K562 (cell line): ENCODE measurements around the gene CKM. TPM values are rescaled to one million over a fixed set of nuclear protein-coding genes. Genes with fewer than 3 reads are reported as not detected.

ENCODE experiments used
- ATF7 ChIP-seq: fragments of 450-650 bp; IDR thresholded peaks from 2 replicates; pipeline ENCODE4 v1.7.1; 2014; ENCODE audit warnings: mild to moderate bottlenecking, moderate library complexity
- FOXK2 ChIP-seq, 2 experiments: fragments of 450-650 bp; IDR thresholded peaks in 1 of 2; conservative IDR thresholded peaks in 1 of 2; 2 replicates each; pipeline ENCODE4 v1.6.1; 2016; ENCODE audit warnings: low read depth in 2 of 2, mild to moderate bottlenecking in 1 of 2
- GATA2 ChIP-seq: sonication (generic); formaldehyde crosslinking; IDR thresholded peaks from 2 replicates; pipeline ENCODE4 v1.4.0; 2020; ENCODE audit warnings: mild to moderate bottlenecking, missing genetic modification reagents
- NFE2L1 ChIP-seq: fragments of 450-650 bp; IDR thresholded peaks from 2 replicates; pipeline ENCODE4 v1.6.1; 2016; ENCODE audit warnings: missing genetic modification characterization, low read depth, mild to moderate bottlenecking, missing compliant biosample characterization, moderate library complexity, borderline replicate concordance
- ZFX ChIP-seq: sonication (generic); formaldehyde crosslinking; IDR thresholded peaks from 2 replicates; pipeline ENCODE4 v1.8.0; 2022; ENCODE audit warnings: mild to moderate bottlenecking, missing genetic modification reagents, moderate library complexity
- polyA plus RNA-seq, 8 experiments: library from polyadenylated mRNA; depleted of rRNA in 4 of 8; stranded (reverse) in 5 of 8; unstranded in 3 of 8; fragments of >200 nt; fragmentation: Nextera tagmentation in 2 of 8; fragmentation: Illumina TruSeq in 1 of 8; extraction: Ambion mirVana in 2 of 8; extraction: Trizol in 1 of 8; gene quantifications; 2 replicates each; pipeline versions ENCODE4 v1.2.1 to v1.2.3, GENCODE V29; 2011 to 2014; ENCODE audit warnings: inconsistent platforms in 1 of 8, missing spikeins in 1 of 8
- total RNA-seq, 7 experiments: library from RNA; depleted of rRNA in 6 of 7; stranded (reverse); fragments of >200 nt in 6 of 7; fragmentation: Illumina TruSeq in 2 of 7; extraction: Trizol in 2 of 7; gene quantifications; 2 replicates each; pipeline versions ENCODE4 v1.2.1 to v1.2.3, GENCODE V29; 2011 to 2021; ENCODE audit warnings: low replicate concordance in 1 of 7
- TF ChIP-seq, protein P1 (sequence below): fragments of 450-650 bp; IDR thresholded peaks from 2 replicates; pipeline ENCODE4 v1.6.1; 2016; ENCODE audit warnings: low read depth
- TF ChIP-seq, protein P2 (sequence below): fragments of 250-450 bp; sonication (Bioruptor Pico); IDR thresholded peaks from 2 replicates; pipeline ENCODE4 v1.8.0; 2022; ENCODE audit warnings: inconsistent platforms
- TF ChIP-seq, protein P3 (sequence below): fragments of 150-350 bp; conservative IDR thresholded peaks from 2 replicates; pipeline ENCODE4 v1.6.1; 2014; ENCODE audit warnings: low read length

CKM gene
- total and polyA plus RNA-seq, 9 of the 15 experiments (the other 6 are each of a cell fraction or from before 2014, with no cell fraction given): 0.06 to 0.17 (median 0.09) TPM; not detected in 4

DNA sequence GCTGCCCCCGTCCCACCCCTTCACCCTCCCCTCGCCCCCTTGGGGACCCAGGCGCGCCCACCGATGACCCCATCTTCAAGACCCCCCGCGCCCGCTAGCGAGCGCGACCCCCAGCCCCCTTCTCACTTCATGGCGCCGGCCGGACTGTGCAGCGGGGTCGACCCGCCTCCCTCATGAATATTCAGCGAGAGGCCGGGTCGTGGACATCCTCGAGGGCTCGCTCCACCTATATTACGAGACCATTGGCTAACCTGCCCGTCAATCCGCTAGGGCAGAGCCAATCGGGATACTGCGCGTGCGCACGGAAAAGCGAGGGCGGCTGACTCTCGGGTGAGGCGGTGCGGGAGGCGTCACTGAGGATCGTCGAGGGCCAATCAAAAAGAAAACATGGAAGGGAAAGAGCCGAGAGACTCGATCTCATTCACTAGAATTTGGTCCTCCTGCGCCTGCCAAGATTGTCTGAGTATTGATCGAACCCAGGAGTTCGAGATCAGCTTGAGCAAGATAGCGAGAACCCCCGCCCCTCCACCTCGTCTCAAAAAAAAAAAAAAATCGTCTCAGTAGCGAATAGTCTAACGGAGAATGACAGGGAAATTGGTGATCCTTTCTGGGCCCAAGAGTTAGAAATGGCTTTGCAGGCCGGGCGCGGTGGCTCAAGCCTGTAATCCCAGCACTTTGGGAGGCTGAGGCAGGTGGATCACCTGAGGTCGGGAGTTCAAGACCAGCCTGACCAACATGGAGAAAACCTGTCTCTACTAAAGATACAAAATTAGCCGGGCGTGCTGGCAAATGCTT lies 47.9 kb upstream of the CKM start, which contains the start of gene ERCC2 (continued):
- TF ChIP-seq, protein P1, sequence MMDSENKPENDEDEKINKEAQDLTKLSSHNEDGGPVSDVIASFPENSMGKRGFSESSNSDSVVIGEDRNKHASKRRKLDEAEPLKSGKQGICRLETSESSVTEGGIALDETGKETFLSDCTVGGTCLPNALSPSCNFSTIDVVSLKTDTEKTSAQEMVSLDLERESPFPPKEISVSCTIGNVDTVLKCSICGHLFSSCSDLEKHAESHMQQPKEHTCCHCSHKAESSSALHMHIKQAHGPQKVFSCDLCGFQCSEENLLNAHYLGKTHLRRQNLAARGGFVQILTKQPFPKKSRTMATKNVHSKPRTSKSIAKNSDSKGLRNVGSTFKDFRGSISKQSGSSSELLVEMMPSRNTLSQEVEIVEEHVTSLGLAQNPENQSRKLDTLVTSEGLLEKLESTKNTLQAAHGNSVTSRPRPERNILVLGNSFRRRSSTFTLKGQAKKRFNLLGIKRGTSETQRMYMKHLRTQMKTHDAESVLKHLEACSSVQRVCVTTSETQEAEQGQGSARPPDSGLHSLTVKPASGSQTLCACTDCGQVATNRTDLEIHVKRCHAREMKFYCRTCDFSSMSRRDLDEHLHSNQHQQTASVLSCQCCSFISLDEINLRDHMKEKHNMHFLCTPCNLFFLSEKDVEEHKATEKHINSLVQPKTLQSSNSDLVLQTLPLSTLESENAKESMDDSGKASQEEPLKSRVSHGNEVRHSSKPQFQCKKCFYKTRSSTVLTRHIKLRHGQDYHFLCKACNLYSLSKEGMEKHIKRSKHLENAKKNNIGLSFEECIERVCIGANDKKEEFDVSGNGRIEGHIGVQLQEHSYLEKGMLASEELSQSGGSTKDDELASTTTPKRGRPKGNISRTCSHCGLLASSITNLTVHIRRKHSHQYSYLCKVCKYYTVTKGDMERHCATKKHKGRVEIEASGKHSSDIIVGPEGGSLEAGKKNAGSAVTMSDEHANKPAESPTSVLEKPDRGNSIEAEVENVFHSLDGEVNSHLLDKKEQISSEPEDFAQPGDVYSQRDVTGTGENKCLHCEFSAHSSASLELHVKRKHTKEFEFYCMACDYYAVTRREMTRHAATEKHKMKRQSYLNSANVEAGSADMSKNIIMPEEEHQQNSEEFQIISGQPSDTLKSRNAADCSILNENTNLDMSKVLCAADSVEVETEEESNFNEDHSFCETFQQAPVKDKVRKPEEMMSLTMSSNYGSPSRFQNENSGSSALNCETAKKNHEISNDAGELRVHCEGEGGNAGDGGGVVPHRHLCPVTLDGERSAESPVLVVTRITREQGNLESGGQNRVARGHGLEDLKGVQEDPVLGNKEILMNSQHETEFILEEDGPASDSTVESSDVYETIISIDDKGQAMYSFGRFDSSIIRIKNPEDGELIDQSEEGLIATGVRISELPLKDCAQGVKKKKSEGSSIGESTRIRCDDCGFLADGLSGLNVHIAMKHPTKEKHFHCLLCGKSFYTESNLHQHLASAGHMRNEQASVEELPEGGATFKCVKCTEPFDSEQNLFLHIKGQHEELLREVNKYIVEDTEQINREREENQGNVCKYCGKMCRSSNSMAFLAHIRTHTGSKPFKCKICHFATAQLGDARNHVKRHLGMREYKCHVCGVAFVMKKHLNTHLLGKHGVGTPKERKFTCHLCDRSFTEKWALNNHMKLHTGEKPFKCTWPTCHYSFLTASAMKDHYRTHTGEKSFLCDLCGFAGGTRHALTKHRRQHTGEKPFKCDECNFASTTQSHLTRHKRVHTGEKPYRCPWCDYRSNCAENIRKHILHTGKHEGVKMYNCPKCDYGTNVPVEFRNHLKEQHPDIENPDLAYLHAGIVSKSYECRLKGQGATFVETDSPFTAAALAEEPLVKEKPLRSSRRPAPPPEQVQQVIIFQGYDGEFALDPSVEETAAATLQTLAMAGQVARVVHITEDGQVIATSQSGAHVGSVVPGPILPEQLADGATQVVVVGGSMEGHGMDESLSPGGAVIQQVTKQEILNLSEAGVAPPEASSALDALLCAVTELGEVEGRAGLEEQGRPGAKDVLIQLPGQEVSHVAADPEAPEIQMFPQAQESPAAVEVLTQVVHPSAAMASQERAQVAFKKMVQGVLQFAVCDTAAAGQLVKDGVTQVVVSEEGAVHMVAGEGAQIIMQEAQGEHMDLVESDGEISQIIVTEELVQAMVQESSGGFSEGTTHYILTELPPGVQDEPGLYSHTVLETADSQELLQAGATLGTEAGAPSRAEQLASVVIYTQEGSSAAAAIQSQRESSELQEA: no peak
- TF ChIP-seq, protein P2, sequence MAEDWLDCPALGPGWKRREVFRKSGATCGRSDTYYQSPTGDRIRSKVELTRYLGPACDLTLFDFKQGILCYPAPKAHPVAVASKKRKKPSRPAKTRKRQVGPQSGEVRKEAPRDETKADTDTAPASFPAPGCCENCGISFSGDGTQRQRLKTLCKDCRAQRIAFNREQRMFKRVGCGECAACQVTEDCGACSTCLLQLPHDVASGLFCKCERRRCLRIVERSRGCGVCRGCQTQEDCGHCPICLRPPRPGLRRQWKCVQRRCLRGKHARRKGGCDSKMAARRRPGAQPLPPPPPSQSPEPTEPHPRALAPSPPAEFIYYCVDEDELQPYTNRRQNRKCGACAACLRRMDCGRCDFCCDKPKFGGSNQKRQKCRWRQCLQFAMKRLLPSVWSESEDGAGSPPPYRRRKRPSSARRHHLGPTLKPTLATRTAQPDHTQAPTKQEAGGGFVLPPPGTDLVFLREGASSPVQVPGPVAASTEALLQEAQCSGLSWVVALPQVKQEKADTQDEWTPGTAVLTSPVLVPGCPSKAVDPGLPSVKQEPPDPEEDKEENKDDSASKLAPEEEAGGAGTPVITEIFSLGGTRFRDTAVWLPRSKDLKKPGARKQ (CRISPR knock-in tag): no peak
- TF ChIP-seq NFE2L1 (tag) (no peak), ZFX (CRISPR knock-in tag) (peak; percentile 98), FOXK2 (conservative IDR thresholded peaks at IDR 0.05 in 1 of 2, IDR thresholded peaks at IDR 0.05 in 1 of 2; ENCODE audit: low read depth in 2 of 2) (peak; percentile 98 to 99), ATF7 (peak; percentile 75; the same call in 1 of the 2 replicates), GATA2 (CRISPR knock-in tag) (no peak)
- TF ChIP-seq, protein P3, sequence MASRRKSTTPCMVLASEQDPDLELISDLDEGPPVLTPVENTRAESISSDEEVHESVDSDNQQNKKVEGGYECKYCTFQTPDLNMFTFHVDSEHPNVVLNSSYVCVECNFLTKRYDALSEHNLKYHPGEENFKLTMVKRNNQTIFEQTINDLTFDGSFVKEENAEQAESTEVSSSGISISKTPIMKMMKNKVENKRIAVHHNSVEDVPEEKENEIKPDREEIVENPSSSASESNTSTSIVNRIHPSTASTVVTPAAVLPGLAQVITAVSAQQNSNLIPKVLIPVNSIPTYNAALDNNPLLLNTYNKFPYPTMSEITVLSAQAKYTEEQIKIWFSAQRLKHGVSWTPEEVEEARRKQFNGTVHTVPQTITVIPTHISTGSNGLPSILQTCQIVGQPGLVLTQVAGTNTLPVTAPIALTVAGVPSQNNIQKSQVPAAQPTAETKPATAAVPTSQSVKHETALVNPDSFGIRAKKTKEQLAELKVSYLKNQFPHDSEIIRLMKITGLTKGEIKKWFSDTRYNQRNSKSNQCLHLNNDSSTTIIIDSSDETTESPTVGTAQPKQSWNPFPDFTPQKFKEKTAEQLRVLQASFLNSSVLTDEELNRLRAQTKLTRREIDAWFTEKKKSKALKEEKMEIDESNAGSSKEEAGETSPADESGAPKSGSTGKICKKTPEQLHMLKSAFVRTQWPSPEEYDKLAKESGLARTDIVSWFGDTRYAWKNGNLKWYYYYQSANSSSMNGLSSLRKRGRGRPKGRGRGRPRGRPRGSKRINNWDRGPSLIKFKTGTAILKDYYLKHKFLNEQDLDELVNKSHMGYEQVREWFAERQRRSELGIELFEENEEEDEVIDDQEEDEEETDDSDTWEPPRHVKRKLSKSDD: no peak
